GM15510 (cell line): Measurements from ENCODE around the gene KIAA0825.

Experiments used
- POLR2A ChIP-seq: IDR thresholded peaks from 3 replicates; pipeline ENCODE4 v1.6.1; 2011; ENCODE audit warnings: borderline replicate concordance; ENCODE audit not compliant: insufficient read length; ENCODE audit errors: extremely low read depth

KIAA0825 gene

GRCh38 chr5:94618493-94619328 lies at the start of gene KIAA0825, which contains the start of gene SLF1:
KIAA0825 (minus strand) TSS chr5:94618604; CDS start chr5:94537126, 81,478 bp downstream.
SLF1 (plus strand) TSS chr5:94618669; CDS start chr5:94628811, 10,142 bp downstream.
- peak; percentile 66 for TF ChIP-seq POLR2A

- no peak for TF ChIP-seq POLR2A
These were observed 49.5 kb upstream of the KIAA0825 start for GRCh38 chr5:94667937-94668336.

GRCh38 chr5:94661086-94661485 lies 42.7 kb upstream of the KIAA0825 start:
- no peak for TF ChIP-seq POLR2A

- TF ChIP-seq POLR2A = no peak
These were observed 42.1 kb upstream of the KIAA0825 start for GRCh38 chr5:94660506-94660905.

GRCh38 chr5:94658272-94658671 lies 39.9 kb upstream of the KIAA0825 start:
- TF ChIP-seq POLR2A = no peak

GRCh38 chr5:94649874-94650273 lies 31.5 kb upstream of the KIAA0825 start:
- TF ChIP-seq POLR2A = no peak

GRCh38 chr5:94646758-94647157 lies 28.4 kb upstream of the KIAA0825 start:
- no peak for TF ChIP-seq POLR2A

- no peak for TF ChIP-seq POLR2A
These were observed 26.6 kb upstream of the KIAA0825 start for GRCh38 chr5:94645053-94645452.

- TF ChIP-seq POLR2A = no peak
These were observed 21.8 kb upstream of the KIAA0825 start for GRCh38 chr5:94640176-94640575.

GRCh38 chr5:94632024-94632423 lies 13.6 kb upstream of the KIAA0825 start:
- no peak for TF ChIP-seq POLR2A

- TF ChIP-seq POLR2A = no peak
These were observed 8.8 kb upstream of the KIAA0825 start for GRCh38 chr5:94627191-94627590.

GRCh38 chr5:94623877-94624276 lies 5.5 kb upstream of the KIAA0825 start:
- TF ChIP-seq POLR2A = no peak

- no peak for TF ChIP-seq POLR2A
These were observed 4.6 kb upstream of the KIAA0825 start for GRCh38 chr5:94623011-94623410.

GRCh38 chr5:94621763-94622162 lies 3.4 kb upstream of the KIAA0825 start:
- no peak for TF ChIP-seq POLR2A

- TF ChIP-seq POLR2A = no peak
These were observed 1.9 kb upstream of the KIAA0825 start for GRCh38 chr5:94620256-94620655.

GRCh38 chr5:94618029-94618492 lies 343 bp downstream of the KIAA0825 start:
- TF ChIP-seq POLR2A = no peak
